HepG2 (cell line): Measurements from ENCODE around the gene TMEM256. TPM values are rescaled to one million over a fixed set of nuclear protein-coding genes. Genes with fewer than 3 reads are reported as not detected.

Source experiments
- CREB1 ChIP-seq, 2 experiments: fragments of 450-650 bp in 1 of 2; IDR thresholded peaks; 2 replicates each; pipeline ENCODE4 v1.6.1; 2016 to 2017; ENCODE audit warnings: control low read depth in 1 of 2, mild to moderate bottlenecking in 1 of 2, missing compliant biosample characterization in 1 of 2, missing genetic modification characterization in 1 of 2
- DR1 ChIP-seq: sonication (generic); formaldehyde crosslinking; IDR thresholded peaks from 2 replicates; pipeline ENCODE4 v1.8.0; 2021; ENCODE audit warnings: mild to moderate bottlenecking, missing genetic modification reagents, inconsistent platforms
- MEF2D ChIP-seq: sonication (generic); formaldehyde crosslinking; IDR thresholded peaks from 2 replicates; pipeline ENCODE4 v1.5.1; 2020; ENCODE audit warnings: mild to moderate bottlenecking, missing genetic modification reagents
- RFX3 ChIP-seq: IDR thresholded peaks from 2 replicates; pipeline ENCODE4 v1.6.1; 2016; ENCODE audit warnings: missing biosample characterization, missing genetic modification reagents
- RFX5 ChIP-seq: IDR thresholded peaks from 2 replicates; pipeline ENCODE4 v1.6.1; 2011; ENCODE audit warnings: low read depth, low read length, improper control_type of control experiment
- SPEN ChIP-seq: sonication (generic); formaldehyde crosslinking; IDR thresholded peaks from 2 replicates; pipeline ENCODE4 v1.5.1; 2020; ENCODE audit warnings: low read depth, mild to moderate bottlenecking, missing genetic modification reagents
- SRSF4 ChIP-seq: fragments of 200-400 bp; formaldehyde crosslinking; IDR thresholded peaks from one replicate; pipeline ENCODE4 v1.6.1; 2018; ENCODE audit warnings: mild to moderate bottlenecking, low read depth, low read length, moderate library complexity; ENCODE audit not compliant: poor library complexity, severe bottlenecking
- ZNF232 ChIP-seq: sonication (generic); formaldehyde crosslinking; IDR thresholded peaks from 2 replicates; pipeline ENCODE4 v1.4.0; 2020; ENCODE audit warnings: missing genetic modification reagents, borderline replicate concordance
- ZNF235 ChIP-seq: sonication (generic); formaldehyde crosslinking; IDR thresholded peaks from 2 replicates; pipeline ENCODE4 v1.8.1; 2023; ENCODE audit warnings: mild to moderate bottlenecking, missing genetic modification reagents, borderline replicate concordance
- ZNF282 ChIP-seq: fragments of 450-650 bp; IDR thresholded peaks from 2 replicates; pipeline ENCODE4 v1.6.1; 2018; ENCODE audit not compliant: partially characterized antibody
- ZNF441 ChIP-seq: sonication (generic); formaldehyde crosslinking; IDR thresholded peaks from 2 replicates; pipeline ENCODE4 v1.7.0; 2021; ENCODE audit warnings: missing genetic modification reagents, borderline replicate concordance
- ZNF563 ChIP-seq: sonication (generic); formaldehyde crosslinking; IDR thresholded peaks from 2 replicates; pipeline ENCODE4 v1.8.0; 2022; ENCODE audit warnings: mild to moderate bottlenecking, moderate library complexity, missing genetic modification reagents
- ZNF577 ChIP-seq: sonication (generic); formaldehyde crosslinking; IDR thresholded peaks from 2 replicates; pipeline ENCODE4 v1.4.0; 2020; ENCODE audit warnings: mild to moderate bottlenecking, low read depth, missing genetic modification reagents, borderline replicate concordance
- ZNF709 ChIP-seq: sonication (generic); formaldehyde crosslinking; IDR thresholded peaks from 2 replicates; pipeline ENCODE4 v1.5.0; 2020; ENCODE audit warnings: mild to moderate bottlenecking, missing genetic modification reagents
- ZZZ3 ChIP-seq: sonication (generic); formaldehyde crosslinking; IDR thresholded peaks from 2 replicates; pipeline ENCODE4 v1.4.0; 2020; ENCODE audit warnings: missing genetic modification reagents, mild to moderate bottlenecking, borderline replicate concordance
- polyA plus RNA-seq, 8 experiments: library from polyadenylated mRNA; depleted of rRNA in 3 of 8; stranded (reverse) in 7 of 8; unstranded in 1 of 8; fragments of >200 nt; fragmentation: Illumina TruSeq in 4 of 8; extraction: Trizol in 4 of 8; gene quantifications; 2 replicates each; pipeline versions ENCODE4 v1.2.1 to v1.2.3, GENCODE V29; 2011 to 2016; ENCODE audit warnings: low read depth in 4 of 8, missing spikeins in 1 of 8, mixed read lengths in 1 of 8; ENCODE audit not compliant: insufficient read depth in 1 of 8
- total RNA-seq, 5 experiments: library from RNA; depleted of rRNA; stranded (reverse); fragments of >200 nt; fragmentation: Illumina TruSeq; extraction: Trizol; gene quantifications; 2 replicates each; pipeline ENCODE4 v1.2.3, GENCODE V29; 2016; ENCODE audit warnings: low read depth in 1 of 5
- TF ChIP-seq, protein P1 (sequence below): sonication (generic); formaldehyde crosslinking; IDR thresholded peaks from 2 replicates; pipeline ENCODE4 v1.5.0; 2020; ENCODE audit warnings: mild to moderate bottlenecking, missing genetic modification reagents
- TF ChIP-seq, protein P2 (sequence below): sonication (generic); formaldehyde crosslinking; IDR thresholded peaks from 2 replicates; pipeline ENCODE4 v1.5.1; 2020; ENCODE audit warnings: missing genetic modification reagents, mild to moderate bottlenecking, borderline replicate concordance
- TF ChIP-seq, protein P3 (sequence below): sonication (generic); formaldehyde crosslinking; IDR thresholded peaks from 2 replicates; pipeline ENCODE4 v1.8.0; 2022; ENCODE audit warnings: missing genetic modification reagents, mild to moderate bottlenecking, inconsistent platforms, borderline replicate concordance
- TF ChIP-seq, protein P4 (sequence below): IDR thresholded peaks from 2 replicates; pipeline ENCODE4 v1.6.1; 2016; ENCODE audit warnings: missing compliant biosample characterization, missing genetic modification reagents, borderline replicate concordance
- TF ChIP-seq, protein P5 (sequence below): sonication (generic); formaldehyde crosslinking; IDR thresholded peaks from 2 replicates; pipeline ENCODE4 v1.8.1; 2023; ENCODE audit warnings: mild to moderate bottlenecking, missing genetic modification reagents, borderline replicate concordance

TMEM256 gene
- total and polyA plus RNA-seq, 2 of the 13 experiments (the other 11 are each of a cell fraction or from before 2014, with no cell fraction given) = 231 to 252 TPM

DNA sequence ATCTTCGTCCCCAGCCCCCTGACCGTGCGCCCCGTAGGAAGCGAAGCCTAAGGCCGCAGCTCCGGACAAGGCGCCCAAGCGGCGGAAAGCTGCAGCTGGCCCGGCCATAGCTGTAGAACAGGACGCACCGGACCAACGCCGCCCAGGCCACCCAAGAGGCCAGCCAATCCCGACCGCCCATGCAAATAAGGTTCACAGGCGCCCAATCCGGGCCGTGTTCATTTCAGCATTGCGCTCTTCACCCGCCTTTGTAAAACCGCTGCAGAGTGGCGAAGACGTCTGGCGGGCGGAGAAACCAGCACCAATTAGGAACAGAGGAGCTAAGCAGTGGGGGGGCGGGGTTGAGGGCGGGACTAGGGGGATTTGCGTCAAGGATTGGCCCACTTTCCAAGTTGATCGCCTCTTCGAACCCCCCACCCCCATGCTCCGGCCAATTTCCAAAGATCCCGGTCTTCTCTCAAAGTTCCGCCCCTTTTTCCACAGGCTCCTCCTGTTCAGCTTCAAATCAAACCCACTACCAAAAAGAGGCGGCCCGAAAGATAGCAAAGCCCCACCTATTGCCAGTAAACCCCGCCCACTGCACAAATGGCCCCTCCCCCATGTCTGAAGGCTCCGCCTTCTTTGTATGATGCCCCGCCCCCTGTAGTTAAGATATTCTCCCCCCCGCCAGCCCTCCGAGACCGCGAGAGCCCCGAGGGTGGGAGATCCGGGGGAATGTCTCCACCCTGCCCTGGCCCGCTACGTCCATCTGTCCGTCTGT, at the start of gene TMEM256 (continued):
- TF ChIP-seq ZNF441 (CRISPR knock-in tag) (no peak), SPEN (CRISPR knock-in tag) (0 out of 2 replicates have a peak, but pooled peaks have one; percentile 11), ZZZ3 (CRISPR knock-in tag) (no peak), ZNF232 (CRISPR knock-in tag) (no peak; the same call in 1 of the 2 replicates), RFX5 (no peak), ZNF282 (no peak), ZNF235 (CRISPR knock-in tag) (0 out of 2 replicates have a peak, but pooled peaks have one; percentile 29), RFX3 (no peak), CREB1 (IDR thresholded peaks at IDR 0.05) (peak; percentile 70), CREB1 (CRISPR knock-in tag; IDR thresholded peaks at IDR 0.05) (peak; percentile 80), DR1 (CRISPR knock-in tag) (peak; percentile 88), ZNF563 (no peak), SRSF4 (no peak), ZNF577 (CRISPR knock-in tag) (no peak), ZNF709 (CRISPR knock-in tag) (0 out of 2 replicates have a peak, but pooled peaks have one; percentile 36), MEF2D (CRISPR knock-in tag) (no peak)
- TF ChIP-seq, protein P1, sequence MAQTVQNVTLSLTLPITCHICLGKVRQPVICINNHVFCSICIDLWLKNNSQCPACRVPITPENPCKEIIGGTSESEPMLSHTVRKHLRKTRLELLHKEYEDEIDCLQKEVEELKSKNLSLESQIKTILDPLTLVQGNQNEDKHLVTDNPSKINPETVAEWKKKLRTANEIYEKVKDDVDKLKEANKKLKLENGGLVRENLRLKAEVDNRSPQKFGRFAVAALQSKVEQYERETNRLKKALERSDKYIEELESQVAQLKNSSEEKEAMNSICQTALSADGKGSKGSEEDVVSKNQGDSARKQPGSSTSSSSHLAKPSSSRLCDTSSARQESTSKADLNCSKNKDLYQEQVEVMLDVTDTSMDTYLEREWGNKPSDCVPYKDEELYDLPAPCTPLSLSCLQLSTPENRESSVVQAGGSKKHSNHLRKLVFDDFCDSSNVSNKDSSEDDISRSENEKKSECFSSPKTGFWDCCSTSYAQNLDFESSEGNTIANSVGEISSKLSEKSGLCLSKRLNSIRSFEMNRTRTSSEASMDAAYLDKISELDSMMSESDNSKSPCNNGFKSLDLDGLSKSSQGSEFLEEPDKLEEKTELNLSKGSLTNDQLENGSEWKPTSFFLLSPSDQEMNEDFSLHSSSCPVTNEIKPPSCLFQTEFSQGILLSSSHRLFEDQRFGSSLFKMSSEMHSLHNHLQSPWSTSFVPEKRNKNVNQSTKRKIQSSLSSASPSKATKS = no peak
- TF ChIP-seq, protein P2, sequence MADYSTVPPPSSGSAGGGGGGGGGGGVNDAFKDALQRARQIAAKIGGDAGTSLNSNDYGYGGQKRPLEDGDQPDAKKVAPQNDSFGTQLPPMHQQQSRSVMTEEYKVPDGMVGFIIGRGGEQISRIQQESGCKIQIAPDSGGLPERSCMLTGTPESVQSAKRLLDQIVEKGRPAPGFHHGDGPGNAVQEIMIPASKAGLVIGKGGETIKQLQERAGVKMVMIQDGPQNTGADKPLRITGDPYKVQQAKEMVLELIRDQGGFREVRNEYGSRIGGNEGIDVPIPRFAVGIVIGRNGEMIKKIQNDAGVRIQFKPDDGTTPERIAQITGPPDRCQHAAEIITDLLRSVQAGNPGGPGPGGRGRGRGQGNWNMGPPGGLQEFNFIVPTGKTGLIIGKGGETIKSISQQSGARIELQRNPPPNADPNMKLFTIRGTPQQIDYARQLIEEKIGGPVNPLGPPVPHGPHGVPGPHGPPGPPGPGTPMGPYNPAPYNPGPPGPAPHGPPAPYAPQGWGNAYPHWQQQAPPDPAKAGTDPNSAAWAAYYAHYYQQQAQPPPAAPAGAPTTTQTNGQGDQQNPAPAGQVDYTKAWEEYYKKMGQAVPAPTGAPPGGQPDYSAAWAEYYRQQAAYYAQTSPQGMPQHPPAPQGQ = no peak
- TF ChIP-seq, protein P3, sequence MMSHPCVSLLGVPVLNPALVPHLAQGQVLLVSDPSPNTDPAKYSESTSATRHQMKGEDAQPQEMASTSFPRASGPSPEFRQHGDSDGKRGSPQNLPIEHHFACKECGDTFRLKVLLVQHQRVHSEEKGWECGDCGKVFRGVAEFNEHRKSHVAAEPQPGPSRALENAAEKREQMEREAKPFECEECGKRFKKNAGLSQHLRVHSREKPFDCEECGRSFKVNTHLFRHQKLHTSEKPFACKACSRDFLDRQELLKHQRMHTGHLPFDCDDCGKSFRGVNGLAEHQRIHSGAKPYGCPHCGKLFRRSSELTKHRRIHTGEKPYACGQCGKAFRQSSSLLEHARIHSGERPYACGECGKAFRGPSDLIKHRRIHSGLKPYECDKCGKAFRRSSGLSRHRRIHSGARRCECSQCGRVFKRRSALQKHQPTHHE (CRISPR knock-in tag) = no peak; the same call in 1 of the 2 replicates
- TF ChIP-seq, protein P4, sequence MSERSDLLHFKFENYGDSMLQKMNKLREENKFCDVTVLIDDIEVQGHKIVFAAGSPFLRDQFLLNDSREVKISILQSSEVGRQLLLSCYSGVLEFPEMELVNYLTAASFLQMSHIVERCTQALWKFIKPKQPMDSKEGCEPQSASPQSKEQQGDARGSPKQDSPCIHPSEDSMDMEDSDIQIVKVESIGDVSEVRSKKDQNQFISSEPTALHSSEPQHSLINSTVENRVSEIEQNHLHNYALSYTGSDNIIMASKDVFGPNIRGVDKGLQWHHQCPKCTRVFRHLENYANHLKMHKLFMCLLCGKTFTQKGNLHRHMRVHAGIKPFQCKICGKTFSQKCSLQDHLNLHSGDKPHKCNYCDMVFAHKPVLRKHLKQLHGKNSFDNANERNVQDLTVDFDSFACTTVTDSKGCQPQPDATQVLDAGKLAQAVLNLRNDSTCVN (CRISPR knock-in tag) = no peak
- TF ChIP-seq, protein P5, sequence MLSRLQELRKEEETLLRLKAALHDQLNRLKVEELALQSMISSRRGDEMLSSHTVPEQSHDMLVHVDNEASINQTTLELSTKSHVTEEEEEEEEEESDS = peak; percentile 73; the same call in 1 of the 2 replicates
